HUDEP-2 (cell line): ENCODE results near the gene MPLKIP.
"Not testable (repeated sequence)": the region's sequence is repeated elsewhere in the genome, so short reads cannot be mapped to it uniquely, and the experiment has no call there.

Experiments used
- DNase-seq, 76 experiments: peaks; one replicate each; lab custom pipeline; 2025; ENCODE audit not compliant: unreplicated experiment in 76 of 76; lab: John Stamatoyannopoulos, UW

MPLKIP gene

DNA sequence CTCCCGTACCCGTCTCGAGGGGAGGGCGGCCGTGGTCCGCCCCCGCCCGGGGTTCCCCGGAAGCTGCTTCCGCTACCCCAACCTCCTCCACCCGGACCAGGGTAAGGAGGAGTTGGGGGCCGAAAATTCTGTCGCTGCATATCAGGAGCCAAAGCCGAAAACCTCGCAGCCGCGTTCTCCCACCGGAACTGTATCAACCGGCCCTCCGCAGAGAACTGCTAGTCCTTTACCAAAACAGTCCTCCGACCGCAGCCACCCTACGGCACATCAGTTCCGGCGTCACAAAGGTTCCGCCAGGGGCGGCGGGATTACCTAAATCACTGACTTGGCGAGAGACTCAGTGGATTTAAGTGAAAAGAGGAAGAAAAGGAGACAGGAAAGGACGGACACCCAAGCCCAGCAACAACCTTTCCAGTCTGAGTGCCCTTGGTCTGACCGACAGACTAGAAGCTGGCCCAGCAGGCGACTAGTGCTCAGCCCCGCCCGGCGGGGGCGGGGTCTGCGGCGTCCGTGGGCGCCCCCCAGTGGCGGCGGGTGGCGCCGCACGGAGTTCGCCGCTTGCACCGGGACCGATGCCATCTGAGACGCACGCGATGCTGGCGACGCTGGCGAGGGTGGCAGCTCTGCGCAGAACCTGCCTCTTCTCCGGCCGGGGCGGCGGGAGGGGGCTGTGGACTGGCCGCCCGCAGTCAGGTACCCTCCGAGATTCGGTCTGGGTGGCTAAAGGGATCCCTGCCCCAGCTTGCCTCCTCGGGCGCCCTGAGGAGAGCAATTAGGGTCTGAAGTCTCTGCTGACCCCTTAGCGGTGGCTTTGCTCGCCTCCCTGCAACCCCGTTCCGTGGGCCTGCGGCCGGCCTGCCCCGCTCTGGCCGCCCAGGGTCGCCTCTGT, at the start of gene MPLKIP, which contains the start of gene SUGCT:
TSS of gene MPLKIP (minus strand) at position 195 of the 889 bp plus-strand sequence. CDS start at position 140, 55 bp downstream.
TSS of gene SUGCT (plus strand) at position 578 of the 889 bp plus-strand sequence.
- DNase-seq: peak in 74 of 76 experiments; percentile 45 to 99 (median 82)

DNA sequence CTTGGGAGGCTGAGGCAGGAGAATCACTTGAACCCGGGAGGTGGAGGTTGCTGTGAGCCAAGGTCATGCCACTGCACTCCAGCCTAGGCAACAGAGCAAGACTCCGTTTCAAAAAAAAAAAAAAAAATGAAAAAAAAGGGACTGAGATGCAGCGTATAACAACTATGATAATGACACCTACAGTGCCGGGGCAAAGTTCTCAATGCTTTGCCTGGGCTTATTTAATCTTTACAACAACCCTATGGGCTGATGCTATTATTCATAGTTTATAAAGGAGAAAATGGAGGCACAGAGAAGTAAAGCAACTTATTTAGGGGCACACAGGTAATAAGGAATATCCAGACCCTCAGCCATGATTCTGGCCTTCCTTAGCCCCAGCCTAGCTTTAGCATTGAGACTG, 48.0 kb upstream of the MPLKIP start:
- no peak for DNase-seq

GRCh38 chr7:40177071-40177470, 42.6 kb upstream of the MPLKIP start:
- no peak for DNase-seq

DNA sequence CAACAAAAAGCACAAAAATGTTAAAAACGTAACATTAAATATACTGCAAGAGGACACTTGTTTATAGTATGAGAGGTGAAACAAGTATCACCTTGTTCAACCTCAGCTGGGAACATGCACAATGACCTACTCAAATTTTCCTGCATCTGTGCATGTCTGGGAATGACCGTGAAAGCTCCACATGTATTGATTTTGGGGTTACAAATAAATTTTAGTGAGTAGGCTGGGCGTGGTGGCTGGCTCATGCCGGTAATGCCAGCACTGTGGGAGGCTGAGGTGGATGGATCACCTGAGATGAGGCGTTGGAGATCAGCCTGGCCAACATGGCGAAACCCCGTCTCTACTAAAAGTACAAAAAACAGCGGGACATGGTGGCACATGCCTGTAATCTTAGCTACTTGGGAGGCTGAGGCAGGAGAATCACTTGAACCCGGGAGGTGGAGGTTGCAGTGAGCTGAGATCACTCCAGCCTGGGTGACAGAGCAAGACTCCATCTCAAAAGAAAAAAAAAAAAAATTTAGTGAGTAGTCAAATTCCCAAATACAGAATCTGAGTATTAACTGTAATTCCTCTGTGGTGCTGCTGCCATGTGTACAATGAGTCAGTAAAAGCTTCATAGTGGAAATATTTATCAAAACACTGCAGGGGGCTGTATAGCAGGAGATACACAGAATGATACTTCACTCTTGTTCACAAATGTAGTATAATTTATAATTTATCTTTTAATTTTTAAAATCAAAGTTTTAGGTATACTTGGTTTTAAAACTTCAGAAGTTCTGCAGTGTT, 41.5 kb upstream of the MPLKIP start:
- no peak for DNase-seq

GRCh38 chr7:40175256-40175655, 40.8 kb upstream of the MPLKIP start:
- not testable (repeated sequence) for DNase-seq

- DNase-seq: not testable (repeated sequence)
Measured at GRCh38 chr7:40173121-40173520, 38.7 kb upstream of the MPLKIP start.

- not testable (repeated sequence) for DNase-seq
Measured at GRCh38 chr7:40168266-40168665, 33.8 kb upstream of the MPLKIP start.

DNA sequence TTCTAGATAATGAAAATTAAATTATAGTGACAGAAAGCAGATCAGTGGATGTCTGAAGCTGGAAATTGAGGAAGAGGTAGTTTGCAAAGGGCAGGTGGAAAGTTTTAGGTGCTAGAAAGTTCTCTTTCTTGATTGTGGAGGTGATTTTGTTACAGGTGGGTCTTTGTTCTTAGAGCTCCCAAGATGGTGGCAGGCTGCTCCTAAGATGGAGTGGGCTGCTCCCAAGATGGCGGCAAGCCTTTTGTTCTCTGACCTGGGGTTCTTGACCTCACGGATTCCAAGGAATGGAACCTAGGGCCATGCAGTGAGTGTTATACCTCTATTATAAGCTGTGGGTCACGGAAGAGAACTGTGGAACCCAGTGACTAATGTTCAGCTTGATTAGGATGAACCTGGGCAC, 32.9 kb upstream of the MPLKIP start:
- DNase-seq: no peak

DNA sequence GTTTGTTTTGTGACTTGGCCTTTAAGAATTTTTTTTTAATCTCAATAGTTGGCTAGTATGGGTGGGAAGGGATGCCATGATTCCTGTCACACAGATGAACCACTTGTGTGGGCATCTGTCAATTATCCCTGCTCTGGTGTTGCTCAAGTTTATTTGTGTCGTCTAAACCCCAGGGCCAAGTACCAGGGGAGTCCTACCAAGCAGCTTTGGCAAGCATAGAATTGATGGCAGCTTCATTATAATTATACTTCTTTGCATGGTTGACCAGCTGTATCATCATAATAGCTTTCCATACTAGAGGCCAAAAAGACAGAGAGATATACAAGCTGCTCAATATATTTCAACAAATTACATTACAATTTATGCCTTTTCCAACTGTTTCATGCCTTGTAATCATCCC, 30.8 kb upstream of the MPLKIP start:
- no peak for DNase-seq

GRCh38 chr7:40162516-40162915, 28.1 kb upstream of the MPLKIP start:
- no peak for DNase-seq

DNA sequence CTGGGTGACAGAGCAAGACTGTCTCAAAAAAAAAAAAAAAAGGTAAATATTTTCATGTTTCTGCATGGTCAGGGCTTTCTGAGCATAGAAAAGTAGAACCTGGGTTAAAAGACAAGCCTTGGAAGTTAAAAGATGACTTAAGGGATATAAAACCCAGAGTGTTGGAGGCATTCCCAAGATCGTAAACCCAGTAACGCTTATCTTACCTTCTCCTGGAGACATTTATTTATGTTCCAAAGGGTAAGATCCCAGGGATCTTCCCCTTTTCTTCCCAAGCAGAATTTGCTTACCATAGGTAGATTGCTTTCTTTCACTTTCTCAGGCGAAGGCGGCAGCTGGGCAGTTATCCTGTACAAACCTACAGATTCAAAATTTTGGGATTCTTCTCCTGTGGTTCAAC, 22.6 kb upstream of the MPLKIP start:
- no peak for DNase-seq

DNA sequence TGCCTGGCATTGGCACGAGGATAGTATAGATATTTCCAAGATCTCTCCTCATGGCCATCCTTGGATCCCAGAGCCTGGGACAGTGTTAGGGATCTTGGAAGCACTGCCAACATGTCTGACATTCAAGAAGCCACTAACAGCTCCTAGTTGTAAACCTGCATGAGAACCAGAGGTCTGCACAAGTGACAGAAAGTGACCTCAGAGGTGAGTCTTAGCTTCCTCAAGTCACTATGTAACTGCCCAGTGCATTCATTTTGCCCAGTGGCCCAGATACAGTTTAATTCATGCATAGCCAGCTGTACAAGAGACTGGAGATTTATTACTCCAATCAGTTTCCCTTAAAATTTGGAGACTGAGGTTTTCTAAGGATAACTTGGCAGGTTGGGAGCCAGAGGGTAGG, 17.1 kb upstream of the MPLKIP start:
- no peak for DNase-seq

DNA sequence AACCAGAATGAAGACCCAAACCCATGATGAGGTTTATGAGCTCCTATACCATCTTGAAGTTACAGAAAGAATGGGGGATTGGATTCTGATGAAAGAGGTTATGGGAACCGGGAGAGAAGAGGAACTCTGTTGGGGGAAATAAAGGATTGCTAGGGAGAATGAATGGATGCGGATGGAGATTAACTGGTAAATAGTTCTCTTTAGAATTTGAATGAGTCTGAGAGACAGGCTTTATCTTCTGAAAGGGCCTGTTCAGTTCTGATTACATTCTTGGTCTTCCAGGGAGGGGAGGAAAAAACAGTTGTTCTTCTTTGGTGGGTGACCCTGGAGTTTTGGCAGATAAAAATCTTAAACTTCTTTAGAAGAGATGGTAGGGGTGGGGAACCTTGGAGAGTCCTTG, 14.2 kb upstream of the MPLKIP start:
- DNase-seq: no peak

- DNase-seq: not testable (repeated sequence)
Measured at GRCh38 chr7:40148247-40148580, 13.8 kb upstream of the MPLKIP start.

DNA sequence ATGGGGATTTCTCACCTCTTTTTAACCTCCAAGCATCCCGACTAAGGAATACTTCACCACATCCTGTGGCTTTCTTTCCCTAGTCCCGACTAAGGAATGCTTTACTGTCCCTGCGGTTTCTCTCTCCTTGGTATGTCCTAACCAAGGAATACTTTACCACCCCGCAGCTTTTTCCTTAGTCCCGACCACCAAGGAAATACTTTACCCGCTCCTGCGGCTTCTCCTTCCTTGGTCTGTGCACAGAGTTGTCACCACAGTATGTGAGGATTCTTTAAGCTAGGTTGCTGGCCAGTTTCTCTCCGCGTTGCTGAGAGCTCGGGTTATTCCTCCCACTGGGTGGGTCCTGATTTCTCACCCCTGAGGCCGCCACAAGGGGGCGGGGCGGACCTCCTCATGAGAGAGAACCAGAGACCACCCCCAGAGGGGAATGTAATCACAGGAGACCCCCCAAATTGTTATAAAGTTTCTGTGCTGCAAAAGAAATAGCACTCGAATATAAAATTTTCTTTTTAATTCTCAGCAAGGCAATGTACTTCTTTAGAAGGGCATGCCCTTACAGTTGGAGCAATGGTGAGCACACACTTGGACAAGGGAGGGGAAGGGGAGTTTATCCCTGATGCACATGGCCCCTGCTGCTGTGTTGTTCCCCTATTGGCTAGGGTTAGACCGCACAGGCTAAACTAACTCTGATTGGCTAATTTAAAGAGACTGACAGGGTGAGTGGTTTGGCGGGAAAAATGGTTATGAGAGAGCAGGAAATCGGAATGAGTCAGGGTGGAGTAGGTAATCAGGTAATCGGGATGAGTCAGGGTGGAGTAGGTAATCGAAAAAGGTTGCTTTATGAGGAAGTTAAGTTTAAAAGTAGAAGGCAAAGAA, 13.2 kb upstream of the MPLKIP start:
- DNase-seq: no peak

- DNase-seq: not testable (repeated sequence)
Measured at GRCh38 chr7:40145596-40146130, 11.2 kb upstream of the MPLKIP start.

DNA sequence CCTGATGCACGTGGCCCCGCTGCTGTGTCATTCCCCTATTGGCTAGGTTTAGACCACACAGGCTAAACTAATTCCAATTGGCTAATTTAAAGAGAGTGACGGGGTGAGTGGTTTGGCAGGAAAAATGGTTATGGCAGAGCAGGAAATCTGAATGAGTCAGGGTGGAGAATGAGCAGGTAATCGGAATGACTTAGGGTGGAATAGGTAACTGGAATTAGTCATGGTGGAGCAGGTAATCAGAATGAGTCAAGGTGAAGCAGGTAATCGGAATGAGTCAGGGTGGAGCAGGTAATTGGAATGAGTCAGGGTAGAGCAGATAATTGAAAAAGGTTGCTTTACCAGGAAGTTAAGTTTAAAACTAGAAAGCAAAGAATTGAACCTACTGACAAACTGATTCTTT, 7.5 kb upstream of the MPLKIP start:
- not testable (repeated sequence) for DNase-seq

GRCh38 chr7:40139891-40140290, 5.5 kb upstream of the MPLKIP start:
- DNase-seq: not testable (repeated sequence)

GRCh38 chr7:40138973-40139372, 4.6 kb upstream of the MPLKIP start:
- DNase-seq: no peak

GRCh38 chr7:40137563-40137962, 3.1 kb upstream of the MPLKIP start:
- no peak for DNase-seq

DNA sequence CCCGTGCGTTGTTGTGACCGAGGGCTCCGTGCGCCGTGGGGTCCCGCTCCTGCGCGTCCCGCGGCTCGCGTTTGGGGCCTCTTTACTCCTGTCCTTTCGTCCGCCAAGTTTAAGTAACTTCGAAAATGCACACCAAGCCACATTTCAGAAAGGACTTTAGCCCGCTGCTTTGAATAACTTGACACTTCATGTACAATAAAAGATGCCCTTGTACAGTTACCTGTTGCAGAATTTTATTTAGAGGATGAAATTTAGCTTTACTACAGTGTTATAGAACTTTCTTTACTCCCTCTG, 842 bp upstream of the MPLKIP start:
- peak in 5 of 76 experiments; percentile 15 to 51 (median 38) for DNase-seq
